GM12878 (cell line): ENCODE data around the gene PTBP1. TPM values are rescaled to one million over a fixed set of nuclear protein-coding genes. Genes with fewer than 3 reads are reported as not detected.

ENCODE experiments used
- ATAC-seq: fragments of 200-7000 bp; cut with Tn5 transposase; 3 replicates; pipeline ENCODE4 v1.9.1; 2020; ENCODE audit warnings: mild to moderate bottlenecking, moderate library complexity
- BruUV-seq: library from RNA; stranded (reverse); fragments of 400-500 nt; replicated peaks from 2 replicates; lab custom pipeline; 2021; lab: Mats Ljungman, UMichigan
- CTCF ChIA-PET: fragments of 300-600 bp; sonication (Branson Sonifier 250); formaldehyde crosslinking; extraction: SDS; loops from one replicate; lab custom pipeline; 2021; ENCODE audit warnings: inconsistent platforms; lab: Yijun Ruan, JAX
- POLR2A ChIA-PET: fragments of 350-600 bp; formaldehyde crosslinking; extraction: SDS; loops from one replicate; lab custom pipeline; 2021; ENCODE audit warnings: inconsistent platforms; lab: Charles Lee
- RAD21 ChIA-PET: fragments of 300-600 bp; sonication (Branson Sonifier 250); formaldehyde crosslinking; loops from one replicate; lab custom pipeline; 2023; ENCODE audit warnings: antibody characterized with exemption; ENCODE audit not compliant: unreplicated experiment; lab: Charles Lee
- SMC1A ChIA-PET: fragments of 300-600 bp; sonication (Branson Sonifier 250); formaldehyde crosslinking; loops from one replicate; lab custom pipeline; 2023; ENCODE audit not compliant: unreplicated experiment, uncharacterized antibody; lab: Charles Lee
- DNase-seq: peaks from one replicate; pipeline ENCODE4 v3.0.0-alpha.2; 2011; ENCODE audit warnings: low read depth, low spot score
- FAIRE-seq: peaks from 3 replicates; lab custom pipeline; 2011; peaks lifted over from hg19 to GRCh38; lab: Jason Lieb, UNC
- H2AFZ ChIP-seq: 2 replicates; pipeline ENCODE4 v1.6.0; 2011; ENCODE audit warnings: low read depth, low read length, control low read depth; ENCODE audit not compliant: control insufficient read depth
- H3K27ac ChIP-seq: 2 replicates; pipeline ENCODE4 v1.5.1; 2011; ENCODE audit warnings: control low read depth; ENCODE audit not compliant: control insufficient read depth, insufficient read depth
- H3K27me3 ChIP-seq, 2 experiments: replicated peaks in 1 of 2; 2 replicates each; pipeline versions ENCODE4 v1.6.0 to v1.6.1; 2011; ENCODE audit warnings: low read length in 1 of 2; ENCODE audit not compliant: control insufficient read depth in 2 of 2, insufficient read depth in 2 of 2
- H3K36me3 ChIP-seq, 2 experiments: 2 replicates each; pipeline ENCODE4 v1.5.1; 2011; ENCODE audit warnings: low read length in 1 of 2; ENCODE audit not compliant: control insufficient read depth in 2 of 2, insufficient read depth in 2 of 2
- H3K4me1 ChIP-seq: 2 replicates; pipeline ENCODE4 v1.6.1; 2011; ENCODE audit warnings: mild to moderate bottlenecking, low read length, moderate library complexity, mixed read lengths; ENCODE audit not compliant: control insufficient read depth, insufficient read depth
- H3K4me2 ChIP-seq: 2 replicates; pipeline ENCODE4 v1.6.0; 2011; ENCODE audit warnings: control low read depth; ENCODE audit not compliant: control insufficient read depth, insufficient read depth
- H3K4me3 ChIP-seq: fragments of 200-600 bp; sonication (generic); 2 replicates; pipeline ENCODE4 v1.5.1; 2016
- H3K79me2 ChIP-seq: 2 replicates; pipeline ENCODE4 v1.6.0; 2011; ENCODE audit warnings: low read length; ENCODE audit not compliant: control insufficient read depth, insufficient read depth
- H3K9ac ChIP-seq: 2 replicates; pipeline ENCODE4 v1.8.0; 2011; ENCODE audit warnings: low read length, control low read depth, mixed read lengths; ENCODE audit not compliant: control insufficient read depth, insufficient read depth
- H3K9me3 ChIP-seq: replicated peaks from 3 replicates; pipeline ENCODE4 v1.5.1; 2011; ENCODE audit warnings: mild to moderate bottlenecking, low read length; ENCODE audit not compliant: control insufficient read depth, insufficient read depth
- H4K20me1 ChIP-seq: 2 replicates; pipeline ENCODE4 v1.6.0; 2011; ENCODE audit not compliant: control insufficient read depth, insufficient read depth
- ATF7 ChIP-seq: fragments of 450-650 bp; IDR thresholded peaks from 2 replicates; pipeline ENCODE4 v1.6.1; 2016; ENCODE audit warnings: low read depth, mild to moderate bottlenecking
- CBX5 ChIP-seq: sonication (generic); IDR thresholded peaks from 2 replicates; pipeline ENCODE4 v1.6.1; 2016; ENCODE audit warnings: low read depth, moderate library complexity, mild to moderate bottlenecking, inconsistent platforms
- CREB1 ChIP-seq: IDR thresholded peaks from 2 replicates; pipeline ENCODE4 v1.6.1; 2012; ENCODE audit warnings: low read depth, mild to moderate bottlenecking, inconsistent platforms
- GATAD2B ChIP-seq: fragments of 450-650 bp; conservative IDR thresholded peaks from 2 replicates; pipeline ENCODE4 v1.6.1; 2017; ENCODE audit warnings: low read depth, mild to moderate bottlenecking, moderate library complexity
- HDGF ChIP-seq: fragments of 450-650 bp; IDR thresholded peaks from 2 replicates; pipeline ENCODE4 v1.6.1; 2016; ENCODE audit warnings: antibody characterized with exemption
- MTA3 ChIP-seq: IDR thresholded peaks from 2 replicates; pipeline ENCODE4 v1.6.1; 2012; ENCODE audit warnings: low read length, inconsistent platforms, borderline replicate concordance
- NFIC ChIP-seq: IDR thresholded peaks from 2 replicates; pipeline ENCODE4 v1.6.1; 2012; ENCODE audit warnings: low read depth, mild to moderate bottlenecking, inconsistent platforms, low read length, moderate library complexity
- PBX3 ChIP-seq: IDR thresholded peaks from 2 replicates; pipeline ENCODE4 v1.6.1; 2011; ENCODE audit warnings: mild to moderate bottlenecking, low read depth, low read length, moderate library complexity; ENCODE audit not compliant: insufficient replicate concordance
- PKNOX1 ChIP-seq: fragments of 450-650 bp; IDR thresholded peaks from 2 replicates; pipeline ENCODE4 v1.6.1; 2016; ENCODE audit warnings: mild to moderate bottlenecking
- POLR2A ChIP-seq: IDR thresholded peaks from 2 replicates; pipeline ENCODE4 v1.6.1; 2011; ENCODE audit warnings: low read depth, mild to moderate bottlenecking, low read length
- RBBP5 ChIP-seq: fragments of 200-600 bp; sonication (generic); conservative IDR thresholded peaks from 2 replicates; pipeline ENCODE4 v1.6.1; 2016
- SIN3A ChIP-seq: IDR thresholded peaks from 2 replicates; pipeline ENCODE4 v1.6.1; 2012; ENCODE audit warnings: low read depth, low read length, improper control_type of control experiment
- SREBF2 ChIP-seq: IDR thresholded peaks from 2 replicates; pipeline ENCODE4 v1.6.1; 2012; ENCODE audit warnings: mild to moderate bottlenecking, low read length
- USF1 ChIP-seq: IDR thresholded peaks from 2 replicates; pipeline ENCODE4 v1.6.1; 2011; ENCODE audit warnings: borderline replicate concordance, low read depth, mild to moderate bottlenecking, moderate library complexity, mixed read lengths, low read length; ENCODE audit not compliant: insufficient read depth; ENCODE audit errors: extremely low read length
- ZNF217 ChIP-seq: fragments of 450-650 bp; IDR thresholded peaks from 2 replicates; pipeline ENCODE4 v1.6.1; 2017; ENCODE audit warnings: antibody characterized with exemption, mild to moderate bottlenecking
- ZNF274 ChIP-seq: IDR thresholded peaks from one replicate; pipeline ENCODE4 v1.8.0; 2011; ENCODE audit not compliant: insufficient read length, insufficient read depth
- ZNF384 ChIP-seq: IDR thresholded peaks from 2 replicates; pipeline ENCODE4 v1.6.1; 2012; ENCODE audit warnings: low read depth, mild to moderate bottlenecking, low read length, improper control_type of control experiment, borderline replicate concordance
- ZSCAN29 ChIP-seq: fragments of 450-650 bp; IDR thresholded peaks from 2 replicates; pipeline ENCODE4 v1.6.1; 2017; ENCODE audit warnings: mild to moderate bottlenecking, moderate library complexity
- WGBS: methylation state at CpG from one replicate; pipeline ENCODE4 v1.1.6; 2016; ENCODE audit warnings: low lambda C conversion rate; ENCODE audit not compliant: insufficient replicate concordance, insufficient coverage; ENCODE audit errors: missing lambda C conversion rate; 5-methylcytosine and 5-hydroxymethylcytosine counted together
- in situ Hi-C: fragments of 300-500 bp; cut with MboI; formaldehyde crosslinking; loops from 9 replicates; pipeline ENCODE4 v1.14.3; 2018; ENCODE audit warnings: mixed read lengths
- intact Hi-C: fragments of 100-400 bp; cut with micrococcal nuclease; formaldehyde crosslinking; loops from one replicate; pipeline ENCODE4 v1.14.2; 2022; ENCODE audit not compliant: unreplicated experiment
- polyA plus RNA-seq, 11 experiments: library from polyadenylated mRNA; depleted of rRNA in 4 of 11; unstranded in 6 of 11; stranded (reverse) in 5 of 11; fragments of >200 nt; fragmentation: Nextera tagmentation in 4 of 11; fragmentation: Illumina TruSeq in 1 of 11; extraction: Ambion mirVana in 4 of 11; extraction: Trizol in 1 of 11; gene quantifications; 1 replicate in 1 of 11; 2 replicates in 10 of 11; pipeline versions ENCODE4 v1.2.1 to v1.2.3, GENCODE V29; 2011 to 2016; ENCODE audit warnings: inconsistent platforms in 2 of 11, missing spikeins in 2 of 11, low read depth in 1 of 11
- total RNA-seq, 4 experiments: library from RNA; depleted of rRNA in 3 of 4; stranded (reverse); fragments of >200 nt in 3 of 4; fragmentation: Illumina TruSeq in 1 of 4; extraction: Trizol in 1 of 4; gene quantifications; 2 replicates each; pipeline versions ENCODE4 v1.2.1 to v1.2.3, GENCODE V29; 2013 to 2021

PTBP1 gene
- total and polyA plus RNA-seq, 10 of the 15 experiments (the other 5 are each of a cell fraction or from before 2014, with no cell fraction given): 13.1 to 532 (median 217) TPM

GRCh38 chr19:827314-827709 lies 30.1 kb downstream of the PTBP1 start:
- FAIRE-seq (no peak), ATAC-seq (no peak), DNase-seq (no peak)
- H4K20me1 ChIP-seq: no peaks in the 10 kb centered on the region
- no TSS peak for BruUV-seq
- H2AFZ ChIP-seq: no peak overlapping the region
- H3K4me2 ChIP-seq: no peak overlapping the region
- SMC1A ChIA-PET: no interaction called here
- 93% methylated on average over 11 of the region's 11 CpGs for WGBS
- H3K4me1 ChIP-seq: no peaks in the 10 kb centered on the region
- no peaks in the 10 kb centered on the region for H3K36me3 ChIP-seq
- CTCF ChIA-PET: no interaction called here
- H3K27me3 ChIP-seq: no peaks in the 10 kb centered on the region
- no peak overlapping the region for H3K4me3 ChIP-seq
- in situ Hi-C loops: no loop called here
- H3K9ac ChIP-seq: no peak overlapping the region
- H3K27ac ChIP-seq: no peak overlapping the region
- TF ChIP-seq CREB1: no peak
- no peak for TF ChIP-seq POLR2A
- no peak for TF ChIP-seq HDGF
- TF ChIP-seq NFIC: no peak
- TF ChIP-seq MTA3: no peak
- TF ChIP-seq SREBF2: no peak
- no peak for TF ChIP-seq USF1
- TF ChIP-seq GATAD2B: no peak
- TF ChIP-seq, all 136 proteins: peak for 0
- intact Hi-C loops: no loop called here
- Histone ChIP-seq H3K79me2 (no peaks in the 10 kb centered on the region), H3K9me3 (no peaks in the 10 kb centered on the region)
- ChIA-PET RAD21 (no interaction called here), POLR2A (no interaction called here)

GRCh38 chr19:827710-828321 lies 30.6 kb downstream of the PTBP1 start, which contains the start of gene AZU1:
Gene AZU1, plus strand, starts transcription at chr19:827837. Its CDS starts 10 bp downstream, at chr19:827847.
- Histone ChIP-seq H3K9ac (no peak within 1 kb of the TSS), H3K9me3 (no peaks in the 10 kb centered on the region), H3K27me3 (no peaks in the 10 kb centered on the region), H3K4me1 (no peaks in the 10 kb centered on the region), H2AFZ (no peak within 1 kb of the TSS), H3K79me2 (no peaks in the 10 kb centered on the region), H4K20me1 (no peaks in the 10 kb centered on the region), H3K27ac (no peak within 1 kb of the TSS), H3K4me3 (no peak within 1 kb of the TSS), H3K36me3 (no peaks in the 10 kb centered on the region), H3K4me2 (no peak within 1 kb of the TSS)
- intact Hi-C loops (no loop called here), in situ Hi-C loops (no loop called here)
- ChIA-PET RAD21 (no interaction called here), CTCF (no interaction called here), SMC1A (no interaction called here), POLR2A (no interaction called here)
- BruUV-seq: no TSS peak
- FAIRE-seq (no peak), ATAC-seq (no peak), DNase-seq (no peak)
- WGBS: 68% methylated on average over 33 of the region's 33 CpGs
- TF ChIP-seq CBX5 (no peak), RBBP5 (no peak), ZNF217 (no peak), ZNF274 (no peak), ATF7 (no peak), PBX3 (no peak), ZNF384 (no peak), PKNOX1 (no peak), SIN3A (no peak), ZSCAN29 (no peak)
